ENCODE measurements around the gene DAB2IP.

DNA sequence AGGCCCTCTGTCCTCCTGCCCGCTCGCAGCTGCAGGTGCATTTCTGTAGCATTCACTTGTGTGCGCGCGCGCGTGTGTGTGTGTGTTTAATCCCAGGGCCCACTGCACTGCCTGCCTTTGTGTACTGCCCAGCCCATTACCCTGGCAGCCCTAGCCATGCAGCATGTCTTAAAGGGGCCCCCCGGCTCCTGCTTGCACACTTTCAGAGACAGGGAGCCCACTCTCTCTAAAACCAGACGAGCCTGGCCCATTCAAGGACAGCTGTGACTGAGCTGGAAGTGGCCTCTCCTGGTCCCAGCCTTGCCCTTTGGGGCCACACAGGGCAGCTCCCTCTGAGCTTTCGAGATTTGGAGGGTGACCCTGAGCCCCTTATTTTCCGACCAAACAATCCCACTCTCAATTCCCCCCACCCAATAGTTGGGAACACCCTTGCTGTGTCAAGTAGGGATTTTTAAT, 98.9 kb downstream of the DAB2IP start:
- TF ChIP-seq, protein P1, sequence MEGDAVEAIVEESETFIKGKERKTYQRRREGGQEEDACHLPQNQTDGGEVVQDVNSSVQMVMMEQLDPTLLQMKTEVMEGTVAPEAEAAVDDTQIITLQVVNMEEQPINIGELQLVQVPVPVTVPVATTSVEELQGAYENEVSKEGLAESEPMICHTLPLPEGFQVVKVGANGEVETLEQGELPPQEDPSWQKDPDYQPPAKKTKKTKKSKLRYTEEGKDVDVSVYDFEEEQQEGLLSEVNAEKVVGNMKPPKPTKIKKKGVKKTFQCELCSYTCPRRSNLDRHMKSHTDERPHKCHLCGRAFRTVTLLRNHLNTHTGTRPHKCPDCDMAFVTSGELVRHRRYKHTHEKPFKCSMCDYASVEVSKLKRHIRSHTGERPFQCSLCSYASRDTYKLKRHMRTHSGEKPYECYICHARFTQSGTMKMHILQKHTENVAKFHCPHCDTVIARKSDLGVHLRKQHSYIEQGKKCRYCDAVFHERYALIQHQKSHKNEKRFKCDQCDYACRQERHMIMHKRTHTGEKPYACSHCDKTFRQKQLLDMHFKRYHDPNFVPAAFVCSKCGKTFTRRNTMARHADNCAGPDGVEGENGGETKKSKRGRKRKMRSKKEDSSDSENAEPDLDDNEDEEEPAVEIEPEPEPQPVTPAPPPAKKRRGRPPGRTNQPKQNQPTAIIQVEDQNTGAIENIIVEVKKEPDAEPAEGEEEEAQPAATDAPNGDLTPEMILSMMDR (IDR thresholded peaks at IDR 0.05; ENCODE audit: low read length) = no peak
- TF ChIP-seq EZH2 (IDR thresholded peaks at IDR 0.05; ENCODE audit: borderline replicate concordance, low read length) = no peak

All from OCI-LY1 (cell line).